Right renal cortex interstitium (tissue), 3 donors: ENCODE measurements around the gene CEMIP. TPM values are rescaled to one million over a fixed set of nuclear protein-coding genes. Genes with fewer than 3 reads are reported as not detected.
"Not testable (repeated sequence)": the region's sequence is repeated elsewhere in the genome, so short reads cannot be mapped to it uniquely, and the experiment has no call there.

Source experiments
- DNase-seq, 3 donors: peaks; one replicate each; pipeline ENCODE4 v3.0.0-alpha.2; 2013; ENCODE audit warnings: low read depth in 3 of 3, low spot score in 2 of 3
- polyA plus RNA-seq, 3 donors: library from polyadenylated mRNA; unstranded; fragments of 120-200 nt; gene quantifications; one replicate each; pipeline ENCODE4 v1.2.1, GENCODE V29; 2013; ENCODE audit not compliant: insufficient read length in 3 of 3

Gene CEMIP
- polyA plus RNA-seq, 3 donors: 1.9 to 2.6 (median 2.5) TPM

DNA sequence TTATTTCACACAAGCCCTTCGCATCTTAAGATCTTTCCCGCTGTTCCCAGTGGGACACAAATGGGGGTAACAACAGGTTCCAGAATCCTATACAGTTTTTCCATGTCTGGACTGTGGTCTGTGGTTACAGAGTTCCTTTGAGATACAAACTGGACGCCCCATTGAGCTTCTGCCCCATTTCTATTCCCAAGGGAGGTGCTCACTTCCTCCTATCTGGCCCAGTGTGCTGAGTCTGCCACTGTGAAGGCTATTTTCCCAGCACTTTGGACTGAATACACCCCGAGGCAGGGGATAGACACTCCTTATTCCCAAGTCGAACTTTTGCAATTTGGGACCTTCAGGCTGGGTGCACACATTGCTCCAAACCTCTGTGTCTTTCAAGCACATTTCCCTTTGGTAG lies 166.4 kb downstream of the CEMIP start:
- DNase-seq: no peak

DNA sequence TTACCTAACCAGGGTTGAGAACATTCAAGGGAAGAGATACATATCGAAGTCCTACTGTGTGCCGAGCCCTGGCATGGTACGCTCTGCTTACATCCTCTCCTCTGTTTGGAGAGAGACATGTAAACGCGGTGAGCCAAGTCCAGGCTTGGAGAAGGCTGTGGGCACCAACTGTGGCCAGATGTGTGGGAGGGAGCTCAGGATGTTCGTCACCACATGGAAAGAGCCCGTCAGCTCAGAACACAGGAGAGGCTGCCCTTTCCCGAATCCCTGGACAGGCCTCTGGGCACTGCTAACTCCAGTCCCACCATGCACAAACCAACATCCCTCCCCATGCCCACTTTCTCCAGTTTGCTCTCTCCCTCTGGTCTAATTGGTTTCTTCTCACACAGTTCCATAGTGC lies 167.4 kb downstream of the CEMIP start:
- no peak for DNase-seq

DNA sequence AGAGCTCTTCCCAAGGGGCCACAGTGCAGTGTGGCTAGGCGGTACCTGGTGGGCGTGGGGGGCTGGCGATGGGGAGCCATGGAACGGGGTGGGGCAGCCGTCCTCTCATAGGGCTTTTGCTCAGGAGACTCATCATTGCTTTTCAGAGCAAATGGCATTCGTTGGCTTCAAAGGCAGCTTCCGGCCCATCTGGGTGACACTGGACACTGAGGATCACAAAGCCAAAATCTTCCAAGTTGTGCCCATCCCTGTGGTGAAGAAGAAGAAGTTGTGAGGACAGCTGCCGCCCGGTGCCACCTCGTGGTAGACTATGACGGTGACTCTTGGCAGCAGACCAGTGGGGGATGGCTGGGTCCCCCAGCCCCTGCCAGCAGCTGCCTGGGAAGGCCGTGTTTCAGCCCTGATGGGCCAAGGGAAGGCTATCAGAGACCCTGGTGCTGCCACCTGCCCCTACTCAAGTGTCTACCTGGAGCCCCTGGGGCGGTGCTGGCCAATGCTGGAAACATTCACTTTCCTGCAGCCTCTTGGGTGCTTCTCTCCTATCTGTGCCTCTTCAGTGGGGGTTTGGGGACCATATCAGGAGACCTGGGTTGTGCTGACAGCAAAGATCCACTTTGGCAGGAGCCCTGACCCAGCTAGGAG lies 169.6 kb downstream of the CEMIP start:
- DNase-seq: no peak

- no peak for DNase-seq
Observed at GRCh38 chr15:80949756-80950155, 170.6 kb downstream of the CEMIP start.

- DNase-seq: no peak
Observed at GRCh38 chr15:80950291-80951078, 171.3 kb downstream of the CEMIP start.

DNA sequence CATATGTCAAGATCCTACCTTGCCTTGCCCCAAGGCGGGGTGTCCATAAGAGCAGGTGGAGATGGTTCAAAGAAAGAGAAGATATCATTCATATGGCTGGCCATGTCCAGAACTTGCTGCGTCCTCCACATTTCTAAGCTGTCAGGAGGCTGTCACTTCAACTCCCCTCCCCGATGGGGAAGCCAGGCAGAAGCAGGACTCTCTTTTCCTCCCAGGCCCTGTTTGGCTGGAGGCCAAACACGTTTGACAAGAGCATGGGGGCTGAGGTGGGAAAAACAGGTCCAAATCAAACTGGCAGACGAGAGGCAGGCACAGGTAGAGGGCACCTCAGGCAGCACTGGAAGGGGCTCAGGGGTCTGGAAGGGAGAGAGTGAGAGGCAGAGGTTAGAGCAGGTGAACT lies 172.8 kb downstream of the CEMIP start:
- DNase-seq: no peak

- DNase-seq: no peak
Observed at GRCh38 chr15:80953001-80953952, 174.1 kb downstream of the CEMIP start.

DNA sequence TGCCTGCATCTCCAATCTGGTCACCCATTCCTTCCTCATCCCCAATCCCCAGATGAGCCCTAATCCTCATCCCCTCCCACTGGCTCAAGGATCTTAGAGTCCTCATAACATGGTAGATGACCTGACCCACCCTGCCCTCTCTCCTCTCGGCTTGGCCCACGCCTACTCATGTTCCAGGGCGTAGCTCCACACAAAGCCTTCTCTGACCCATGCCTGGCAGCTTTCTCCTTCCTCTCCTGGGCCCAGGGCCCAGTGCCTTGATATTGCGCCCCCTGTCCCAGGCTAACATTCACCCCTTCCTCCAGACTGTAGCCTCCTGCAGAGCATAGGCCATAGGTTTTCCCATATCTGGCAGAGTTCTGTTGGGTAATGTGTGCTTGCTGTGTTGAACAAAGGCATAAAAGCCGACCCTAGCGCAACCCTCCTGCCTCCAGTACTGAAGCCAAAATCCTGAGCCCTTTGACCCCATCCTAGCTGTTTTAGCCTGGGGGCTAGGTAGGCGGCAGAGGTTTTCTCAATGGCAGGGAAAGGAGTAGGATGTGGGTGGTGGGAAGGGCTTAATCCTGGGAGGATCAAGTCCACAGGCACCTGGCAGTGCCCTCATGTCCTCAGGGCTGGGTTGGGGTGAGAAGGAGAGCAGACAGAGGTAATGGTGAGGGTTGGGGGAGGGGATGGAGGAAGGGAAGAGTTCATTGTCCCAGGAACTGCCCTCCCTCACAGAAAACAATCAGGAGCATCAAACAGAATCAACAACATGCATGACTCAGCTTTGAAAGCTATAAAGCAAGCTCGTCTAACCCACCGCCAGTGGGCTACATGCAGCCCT lies 175.0 kb downstream of the CEMIP start:
- no peak for DNase-seq

DNA sequence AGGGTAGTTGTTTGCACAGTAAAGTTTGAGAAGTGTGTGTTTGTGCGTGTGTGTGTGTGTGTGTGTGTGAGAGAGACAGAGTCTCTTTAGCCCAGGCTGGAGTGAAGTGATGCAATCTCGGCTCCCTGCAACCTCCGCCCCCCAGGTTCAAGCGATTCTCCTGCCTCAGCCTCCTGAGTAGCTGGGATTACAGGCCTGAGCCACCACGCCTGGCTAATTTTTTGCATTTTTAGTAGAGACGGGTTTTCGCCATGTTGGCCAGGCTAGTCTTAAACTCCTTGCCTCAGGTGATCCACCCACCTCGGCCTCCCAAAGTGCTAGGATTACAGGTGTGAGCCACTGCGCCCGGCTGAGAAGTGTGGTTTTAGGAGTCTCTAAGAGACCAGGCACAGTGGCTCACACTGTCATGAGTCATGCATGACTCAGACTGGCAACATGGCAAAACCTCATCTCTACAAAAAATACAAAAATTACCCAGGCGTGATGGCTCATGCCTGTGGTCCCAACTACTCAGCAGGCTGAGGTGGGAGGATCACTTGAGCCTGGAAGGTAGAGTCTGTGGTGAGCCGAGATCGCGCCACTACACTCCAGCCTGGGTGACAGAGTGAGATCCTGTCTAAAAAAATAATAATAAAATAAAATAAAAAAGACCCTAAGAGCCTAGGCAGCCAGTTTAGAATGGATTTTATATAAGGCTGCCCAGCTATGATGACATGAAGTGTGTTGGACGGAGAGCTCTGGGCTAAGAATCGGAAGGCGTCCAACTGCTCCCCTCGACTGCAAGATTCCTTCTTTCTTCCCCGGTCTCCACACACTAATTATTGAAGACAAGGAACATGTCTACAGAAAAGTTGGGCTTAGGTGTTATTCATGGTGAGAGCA lies 176.6 kb downstream of the CEMIP start:
- DNase-seq: not testable (repeated sequence)

GRCh38 chr15:80957556-80957955 lies 178.4 kb downstream of the CEMIP start:
- DNase-seq: no peak

GRCh38 chr15:80957976-80958375 lies 178.8 kb downstream of the CEMIP start:
- no peak for DNase-seq

DNA sequence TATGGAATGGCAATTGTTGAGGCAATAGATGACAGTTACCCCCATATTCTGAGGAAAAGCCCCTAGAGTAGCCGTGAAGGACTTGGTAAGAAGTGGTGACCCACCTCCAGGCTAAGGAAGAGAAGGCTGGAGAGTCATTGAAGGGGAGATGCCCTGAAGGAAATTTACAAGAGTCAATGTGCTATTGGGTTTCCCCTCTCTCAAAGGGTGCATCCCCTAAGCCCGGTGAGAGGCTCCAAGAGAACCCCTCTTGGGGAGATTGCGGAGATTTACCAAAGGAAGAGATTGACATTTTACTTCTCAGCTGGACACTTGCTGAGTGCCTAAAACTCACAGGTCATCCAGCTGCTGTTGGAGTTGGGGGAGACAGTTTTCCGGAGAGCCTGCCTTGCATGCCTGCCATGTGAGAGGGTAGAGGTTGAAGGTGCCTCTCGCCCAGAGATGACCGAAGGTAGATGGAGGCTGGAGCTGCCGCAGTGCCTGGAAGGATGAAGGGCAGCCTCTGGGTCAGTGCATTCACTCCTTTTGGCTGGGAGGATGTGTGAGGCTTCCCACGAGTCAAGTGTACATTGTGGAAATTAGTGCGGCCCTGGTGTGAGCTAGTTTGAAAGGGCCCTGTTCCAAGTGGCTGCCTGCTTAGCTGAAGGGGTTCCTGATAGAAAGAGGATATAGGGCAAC lies 179.8 kb downstream of the CEMIP start:
- no peak for DNase-seq

- DNase-seq: not testable (repeated sequence)
Observed at GRCh38 chr15:80965454-80965853, 186.3 kb downstream of the CEMIP start.

DNA sequence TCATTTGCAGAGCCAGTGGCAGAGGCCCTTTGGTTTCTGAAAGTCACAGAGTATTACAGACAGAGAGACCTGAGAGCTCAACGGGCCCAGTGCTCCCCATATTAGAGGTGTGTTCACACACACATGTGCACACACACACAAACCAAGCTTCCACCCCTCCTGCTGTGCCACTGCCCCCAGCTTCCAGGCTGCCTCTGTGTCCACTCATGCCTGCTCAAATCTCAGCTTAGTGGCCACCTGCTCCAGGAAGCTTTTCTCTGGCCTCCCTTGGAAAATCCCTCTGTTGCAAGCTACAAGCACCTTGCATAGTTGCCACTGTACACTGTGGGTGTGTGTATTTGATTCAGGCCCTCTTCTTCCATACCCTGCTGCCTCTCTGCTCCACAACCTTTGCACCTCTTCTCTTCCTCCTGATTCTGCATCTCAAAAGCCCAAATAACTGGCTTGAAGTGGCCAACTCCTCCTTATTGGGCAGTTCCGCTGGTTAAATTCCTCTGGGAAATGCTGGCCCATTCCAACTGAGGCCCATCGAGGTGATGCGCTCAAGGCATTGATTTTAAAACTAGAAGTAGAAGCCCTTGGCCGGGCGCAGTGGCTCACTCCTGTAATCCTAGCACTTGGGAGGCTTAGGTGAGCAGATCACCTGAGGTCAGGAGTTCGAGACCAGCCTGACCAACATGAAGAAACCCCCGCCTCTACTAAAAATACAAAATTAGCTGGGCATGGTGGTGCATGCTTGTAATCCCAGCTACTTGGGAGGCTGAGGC lies 187.4 kb downstream of the CEMIP start:
- no peak for DNase-seq

GRCh38 chr15:80967451-80967850 lies 188.3 kb downstream of the CEMIP start:
- DNase-seq: no peak

- DNase-seq: no peak
Observed at GRCh38 chr15:80967991-80968510, 188.9 kb downstream of the CEMIP start.

DNA sequence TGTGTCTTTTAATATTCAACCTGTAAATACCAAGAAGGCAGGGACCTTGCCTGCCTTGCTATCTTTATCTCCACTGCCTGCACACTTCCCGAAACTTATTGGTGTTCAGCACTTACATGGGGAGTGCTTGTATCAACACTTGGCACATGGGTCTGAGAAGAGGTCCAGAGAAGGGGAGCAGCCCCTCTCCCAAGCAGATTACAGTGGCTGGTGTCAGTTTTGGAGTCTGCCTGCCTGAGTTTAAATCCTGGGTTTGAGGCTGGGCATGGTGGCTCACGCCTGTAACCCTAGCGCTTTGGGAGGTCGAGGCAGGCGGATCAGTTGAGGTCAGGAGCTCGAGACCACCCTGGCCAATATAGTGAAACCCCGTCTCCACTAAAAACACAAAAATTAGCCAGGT lies 190.1 kb downstream of the CEMIP start:
- DNase-seq: no peak
